ENCODE measurements around the gene ATP11A.

ATP11A gene

GRCh38 chr13:112744168-112745021 lies 54.6 kb downstream of the ATP11A start:
- DNase-seq = no peak

- no peak for DNase-seq
Observed at GRCh38 chr13:112746044-112746443, 56.2 kb downstream of the ATP11A start.

GRCh38 chr13:112747256-112747655 lies 57.4 kb downstream of the ATP11A start:
- no peak for DNase-seq

- DNase-seq = no peak
Observed at GRCh38 chr13:112748947-112749735, 59.3 kb downstream of the ATP11A start.

GRCh38 chr13:112750570-112750969 lies 60.7 kb downstream of the ATP11A start:
- no peak for DNase-seq

GRCh38 chr13:112751617-112752016 lies 61.8 kb downstream of the ATP11A start:
- DNase-seq = no peak

- no peak for DNase-seq
Observed at GRCh38 chr13:112752211-112752610, 62.4 kb downstream of the ATP11A start.

GRCh38 chr13:112752711-112753541 lies 63.1 kb downstream of the ATP11A start:
- DNase-seq = no peak

GRCh38 chr13:112753833-112754232 lies 64.0 kb downstream of the ATP11A start:
- DNase-seq = no peak

GRCh38 chr13:112754281-112755025 lies 64.6 kb downstream of the ATP11A start:
- DNase-seq = no peak

GRCh38 chr13:112755331-112755730 lies 65.5 kb downstream of the ATP11A start:
- no peak for DNase-seq

- no peak for DNase-seq
Observed at GRCh38 chr13:112756081-112756480, 66.2 kb downstream of the ATP11A start.

- no peak for DNase-seq
Observed at GRCh38 chr13:112756511-112756966, 66.7 kb downstream of the ATP11A start.

GRCh38 chr13:112756967-112757758 lies 67.3 kb downstream of the ATP11A start:
- peak; percentile 64 to 86 for DNase-seq

GRCh38 chr13:112757759-112758086 lies 67.9 kb downstream of the ATP11A start:
- no peak for DNase-seq

- DNase-seq = no peak
Observed at GRCh38 chr13:112759053-112759452, 69.2 kb downstream of the ATP11A start.

- DNase-seq = no peak
Observed at GRCh38 chr13:112759827-112760226, 70.0 kb downstream of the ATP11A start.

- peak in 1 of 2 experiments; percentile 13 for DNase-seq
Observed at GRCh38 chr13:112760435-112760834, 70.6 kb downstream of the ATP11A start.

GRCh38 chr13:112760931-112761330 lies 71.1 kb downstream of the ATP11A start:
- DNase-seq = no peak

- no peak for DNase-seq
Observed at GRCh38 chr13:112761701-112762689, 72.2 kb downstream of the ATP11A start.

Measured in NCI-H526 (cell line).